SK-N-DZ (cell line): ENCODE results near the gene ANKFN1.
"Not testable (repeated sequence)": the region's sequence is repeated elsewhere in the genome, so short reads cannot be mapped to it uniquely, and the experiment has no call there.

Source experiments
- DNase-seq: peaks from one replicate; pipeline ENCODE4 v3.0.0-alpha.2; 2015; ENCODE audit warnings: low spot score

The ANKFN1 gene

GRCh38 chr17:56325313-56326000, 172.2 kb downstream of the ANKFN1 start:
- no peak for DNase-seq

DNA sequence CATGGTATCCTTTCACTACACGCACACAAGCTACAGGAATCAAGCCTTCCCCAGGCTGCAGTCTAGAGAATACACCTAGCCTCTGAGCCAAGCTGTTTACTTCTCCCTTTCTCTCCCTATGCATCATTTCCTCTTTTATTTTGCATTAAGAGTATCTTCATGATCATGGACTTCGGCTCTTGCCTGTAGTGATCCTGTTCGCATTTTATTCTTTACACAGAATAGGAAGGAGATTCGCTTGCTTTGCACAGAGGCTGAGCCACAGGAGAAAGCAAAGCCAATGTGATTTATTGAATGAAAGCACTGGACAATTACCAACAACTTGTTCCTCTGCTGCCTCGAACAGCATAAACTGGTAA, 172.7 kb downstream of the ANKFN1 start:
- no peak for DNase-seq

GRCh38 chr17:56347639-56348038, 194.4 kb downstream of the ANKFN1 start:
- no peak for DNase-seq

DNA sequence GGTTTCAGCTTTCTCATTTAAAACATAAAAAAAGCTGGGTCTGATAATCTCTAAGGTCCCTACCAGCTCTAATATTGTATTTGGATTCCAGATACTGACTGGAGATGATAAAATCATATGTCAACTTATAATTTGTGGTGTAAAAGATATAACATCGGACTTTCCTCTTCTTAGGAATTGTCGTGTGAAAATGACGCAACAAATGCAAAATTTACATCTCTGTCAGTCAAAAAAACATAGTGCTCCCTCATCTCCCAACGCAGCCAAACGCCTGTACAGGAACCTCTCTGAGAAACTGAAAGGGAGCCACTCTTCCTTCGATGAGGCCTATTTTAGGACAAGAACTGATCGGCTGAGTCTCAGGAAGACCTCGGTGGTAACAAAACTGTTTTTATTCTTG, 197.3 kb downstream of the ANKFN1 start:
- DNase-seq, result no peak

- DNase-seq, result no peak
Measured at GRCh38 chr17:56351675-56352074, 198.4 kb downstream of the ANKFN1 start.

DNA sequence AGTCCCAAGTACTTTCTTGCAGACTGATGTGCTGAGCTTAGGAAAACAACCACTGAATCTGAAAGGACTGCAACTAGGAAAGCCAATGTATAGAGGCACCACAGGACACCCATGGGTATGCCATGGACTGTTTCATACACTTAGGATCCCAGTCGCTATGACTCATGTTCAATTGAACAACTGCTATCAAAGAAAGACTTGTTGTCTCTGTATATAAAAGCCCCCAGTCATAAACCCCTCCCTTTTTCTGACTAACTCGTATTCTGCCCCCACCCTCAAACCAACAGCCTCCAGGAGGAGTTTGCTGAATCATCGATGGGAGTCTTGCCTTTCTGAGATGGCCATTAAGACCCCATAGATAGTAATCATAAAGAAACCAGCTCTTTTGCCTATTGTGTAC, 205.4 kb downstream of the ANKFN1 start:
- DNase-seq, result no peak

- DNase-seq, result no peak
Measured at GRCh38 chr17:56359518-56359917, 206.2 kb downstream of the ANKFN1 start.

DNA sequence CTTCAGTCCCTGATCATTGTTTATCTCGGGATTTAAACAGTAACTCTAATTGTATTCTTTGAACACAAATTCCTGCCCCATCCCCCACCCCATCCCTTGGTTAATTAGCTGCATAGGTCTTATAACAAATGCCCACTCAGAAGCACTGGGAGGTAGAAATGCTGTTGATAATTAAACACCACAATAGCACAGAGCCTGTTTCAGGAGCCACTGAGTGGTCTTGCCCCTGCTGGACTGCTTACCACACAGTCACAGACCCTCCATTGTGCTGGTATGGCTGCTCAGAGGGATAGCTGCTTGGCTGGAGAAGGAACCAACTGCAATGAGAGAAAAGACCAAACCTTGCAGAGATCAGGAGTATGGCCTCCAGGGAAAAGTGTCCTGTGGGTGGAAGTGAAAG, 214.1 kb downstream of the ANKFN1 start:
- no peak for DNase-seq

DNA sequence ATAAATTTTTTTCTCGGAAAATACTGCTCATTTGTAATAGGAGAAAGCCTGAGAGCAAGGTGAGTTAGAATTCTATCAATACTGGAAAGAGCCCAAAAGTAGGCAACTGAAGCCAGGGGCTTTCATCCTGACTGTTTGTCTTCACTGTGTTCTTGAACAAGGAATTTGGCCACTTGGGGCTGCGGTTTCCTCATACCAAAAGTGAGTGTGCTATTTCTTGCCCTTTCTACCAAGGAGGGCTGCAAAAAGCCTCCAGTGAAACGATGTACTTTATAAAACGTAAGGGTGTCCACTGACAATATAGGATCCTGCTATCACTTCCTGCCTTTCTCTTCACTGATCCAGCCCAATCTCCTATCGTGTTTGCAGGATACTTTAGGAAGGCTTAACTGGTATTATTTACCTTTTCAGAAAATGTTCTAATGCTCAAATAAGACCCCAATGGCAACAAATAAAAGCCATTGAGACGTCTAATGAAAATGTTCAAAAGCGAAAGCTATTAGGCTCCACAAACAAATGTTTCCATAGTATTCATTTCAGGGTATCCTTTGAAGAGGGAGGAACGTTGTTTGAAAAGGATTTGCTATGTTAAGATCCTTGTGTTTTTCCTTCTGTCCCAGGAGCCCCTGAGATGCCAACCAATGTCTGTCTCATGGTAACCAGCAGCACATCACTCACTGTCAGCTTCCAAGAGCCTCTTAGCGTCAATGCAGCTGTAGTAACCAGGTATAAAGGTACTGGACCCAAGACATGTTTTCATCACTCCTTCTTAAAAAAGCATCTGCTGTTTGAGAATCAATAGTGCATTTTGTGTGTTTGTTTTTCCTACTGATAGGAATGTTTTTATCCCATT, 220.9 kb downstream of the ANKFN1 start:
- DNase-seq, result no peak

DNA sequence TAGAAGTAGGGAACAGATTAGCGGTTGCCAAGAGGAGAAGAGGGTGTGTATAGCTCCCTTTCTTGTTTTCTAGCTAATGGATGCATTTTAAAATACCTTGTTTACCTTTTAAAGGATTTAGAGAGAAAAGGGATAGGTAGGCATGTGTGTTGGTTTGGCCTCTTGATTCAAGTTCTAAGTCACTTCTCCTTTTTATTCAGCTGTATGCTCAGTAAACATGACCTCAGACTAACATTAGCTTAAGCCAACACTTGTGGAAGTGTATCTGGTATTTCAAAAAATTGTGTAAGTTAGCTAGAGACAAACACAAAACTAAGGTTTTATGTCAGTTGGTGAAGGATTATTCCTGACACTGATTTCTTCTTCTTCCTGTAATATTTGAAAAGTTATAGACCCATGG, 236.1 kb downstream of the ANKFN1 start:
- no peak for DNase-seq

DNA sequence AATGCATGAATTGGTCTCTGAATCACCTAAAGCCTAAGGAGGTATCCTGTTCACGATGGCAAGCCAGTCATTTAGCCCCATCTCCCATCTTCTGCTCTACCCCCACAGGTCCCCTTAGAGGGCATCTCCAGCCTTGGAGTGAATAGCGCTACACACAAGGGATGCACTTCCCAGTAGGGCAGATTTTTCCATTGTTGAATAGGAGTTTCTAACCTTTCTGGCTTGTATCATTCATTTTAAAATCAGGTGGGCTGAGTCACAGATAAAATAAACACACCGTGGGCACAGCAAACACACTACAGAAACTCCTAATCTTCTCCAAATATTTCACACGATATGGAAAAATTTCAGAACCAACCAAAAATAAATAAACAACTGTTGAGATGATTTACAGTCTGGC, 239.0 kb downstream of the ANKFN1 start:
- DNase-seq, result no peak

- no peak for DNase-seq
Measured at GRCh38 chr17:56393156-56393555, 239.9 kb downstream of the ANKFN1 start.

DNA sequence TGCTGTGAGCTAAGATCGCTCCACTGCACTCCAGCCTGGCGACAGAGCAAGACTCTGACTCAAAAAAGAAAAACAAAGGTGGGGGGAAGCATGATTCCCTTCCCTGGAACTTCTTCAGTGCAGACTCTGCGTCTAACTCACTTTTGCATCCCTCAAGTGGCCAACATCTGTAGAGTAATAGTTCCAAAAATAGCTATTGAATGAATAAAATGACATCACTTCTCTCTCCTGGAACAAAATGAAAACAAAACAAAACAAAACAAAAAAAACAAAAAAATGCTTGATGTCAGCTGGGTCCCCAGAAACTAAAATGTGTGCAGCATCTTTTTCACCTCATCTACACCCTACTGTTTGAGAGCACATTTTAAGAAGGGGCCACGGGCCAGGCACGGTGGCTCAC, 242.5 kb downstream of the ANKFN1 start:
- DNase-seq, result no peak

GRCh38 chr17:56407086-56407485, 253.8 kb downstream of the ANKFN1 start:
- no peak for DNase-seq

DNA sequence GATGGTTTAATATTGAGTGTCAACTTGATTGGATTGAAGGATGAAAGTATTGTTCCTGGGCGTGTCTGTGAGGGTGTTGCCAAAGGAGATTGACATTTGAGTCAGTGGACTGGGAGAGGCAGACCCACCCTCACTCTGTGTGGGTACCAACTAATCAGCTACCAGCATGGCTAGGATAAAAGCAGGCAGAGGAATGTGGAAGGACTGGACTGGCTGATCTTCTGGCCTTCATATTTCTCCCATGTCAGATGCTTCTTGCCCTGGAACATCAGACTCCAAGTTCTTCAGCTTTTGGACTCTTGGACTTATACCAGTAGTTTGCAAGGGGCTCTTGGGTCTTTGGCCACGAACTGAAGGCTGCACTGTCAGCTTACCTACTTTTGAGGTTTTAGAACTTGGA, 259.1 kb downstream of the ANKFN1 start:
- DNase-seq, result not testable (repeated sequence)

DNA sequence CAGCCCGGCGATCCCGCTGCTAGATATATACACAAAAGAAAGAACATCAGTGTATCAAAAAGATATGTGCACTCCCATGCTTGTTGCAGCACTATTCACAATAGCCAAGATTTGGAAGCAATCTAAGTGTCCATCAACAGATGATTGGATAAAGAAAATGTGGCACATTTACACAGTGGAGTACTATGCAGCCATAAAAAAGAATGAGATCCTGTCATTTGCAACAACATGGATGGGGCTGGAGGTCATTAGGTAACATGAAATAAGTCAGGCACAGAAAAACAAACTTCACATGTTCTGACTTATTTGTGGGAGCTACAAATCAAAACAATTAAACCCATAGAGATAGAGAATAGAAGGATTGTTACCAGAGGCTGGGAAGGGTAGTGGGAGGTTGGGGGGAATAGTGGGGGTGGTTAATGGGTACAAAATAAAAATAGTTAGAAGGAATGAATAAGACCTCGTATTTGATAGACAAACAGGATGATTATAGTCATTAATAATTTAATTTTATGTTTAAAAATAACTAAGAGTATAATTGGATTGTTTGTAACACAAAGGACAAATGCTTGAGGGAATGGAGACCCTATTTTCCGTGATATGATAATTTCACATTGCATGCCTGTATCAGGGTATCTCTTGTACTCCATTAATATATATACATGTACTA, 263.5 kb downstream of the ANKFN1 start:
- no peak for DNase-seq

DNA sequence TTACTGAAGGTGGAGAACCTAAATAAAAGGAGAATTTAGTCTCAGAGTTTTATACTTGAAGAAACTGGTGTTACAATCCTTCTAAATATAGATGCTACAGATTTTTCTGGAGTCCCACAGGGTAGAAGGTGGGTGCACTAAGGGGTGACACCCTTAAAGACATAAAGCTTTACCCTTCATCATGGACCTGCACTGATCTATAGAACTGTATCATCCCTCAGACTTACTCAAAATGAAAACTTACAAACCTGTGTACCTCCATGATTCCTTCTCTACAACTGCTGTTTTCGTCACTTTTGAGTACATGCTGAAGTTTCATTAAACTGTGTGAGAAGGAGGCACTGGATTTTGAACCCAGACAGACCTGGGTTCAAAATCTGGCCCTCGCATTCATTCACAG, 270.7 kb downstream of the ANKFN1 start:
- no peak for DNase-seq

DNA sequence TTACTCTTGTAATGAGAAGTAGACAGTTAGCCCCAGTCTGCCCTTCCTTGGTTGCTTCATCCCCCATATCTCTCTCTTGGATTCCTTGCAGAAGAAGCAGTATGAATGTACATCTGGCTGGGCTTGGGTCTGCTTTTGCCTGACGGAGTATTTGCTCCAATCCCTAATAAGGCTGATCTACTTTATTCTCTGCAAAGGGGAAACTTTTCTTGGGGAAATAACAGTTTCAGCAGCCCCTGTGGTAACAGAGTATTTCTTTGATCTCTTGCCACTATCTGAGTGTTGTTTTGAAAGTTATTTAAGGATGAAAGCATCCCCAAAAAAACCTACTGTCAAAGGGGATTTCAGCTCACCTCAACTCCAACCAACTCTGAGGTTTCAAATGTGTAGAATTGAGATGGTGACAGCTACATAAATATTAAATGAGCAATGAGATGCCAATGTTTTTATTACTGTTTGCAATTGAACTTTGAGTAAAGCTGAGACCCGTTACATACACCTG, 271.3 kb downstream of the ANKFN1 start:
- DNase-seq, result no peak

GRCh38 chr17:56425483-56425882, 272.2 kb downstream of the ANKFN1 start:
- no peak for DNase-seq

GRCh38 chr17:56426901-56427300, 273.6 kb downstream of the ANKFN1 start:
- DNase-seq, result no peak

DNA sequence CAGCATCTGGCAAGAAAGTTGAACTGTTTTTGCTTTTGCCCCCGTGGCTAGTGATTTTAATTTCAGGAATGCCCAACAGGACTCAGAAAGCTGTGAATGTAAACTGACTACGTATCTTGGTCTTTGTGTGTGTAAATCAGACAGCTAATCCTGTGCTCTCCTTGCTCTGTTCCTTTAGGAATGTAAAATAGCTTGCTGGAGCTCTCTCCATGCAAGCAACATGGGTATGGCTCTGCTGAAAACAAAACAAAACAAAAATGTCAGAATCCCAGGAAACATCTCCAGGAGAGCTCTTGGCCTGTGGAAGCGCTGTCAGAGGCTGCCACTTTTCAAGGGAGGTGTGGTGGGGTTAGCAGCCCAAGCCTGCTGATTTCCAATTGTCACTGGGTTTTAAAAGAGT, 278.5 kb downstream of the ANKFN1 start:
- DNase-seq, result no peak

GRCh38 chr17:56432443-56432842, 279.2 kb downstream of the ANKFN1 start:
- DNase-seq, result no peak

- DNase-seq, result no peak
Measured at GRCh38 chr17:56434610-56435009, 281.3 kb downstream of the ANKFN1 start.
